Esophagus muscularis mucosa (tissue), 4 donors: ENCODE results near the gene RERE. TPM values are rescaled to one million over a fixed set of nuclear protein-coding genes. Genes with fewer than 3 reads are reported as not detected.

Experiments used
- DNase-seq: peaks from one replicate; pipeline ENCODE4 v3.0.0-alpha.2; 2017; ENCODE audit errors: extremely low spot score
- H3K27ac ChIP-seq, 4 donors: fragments of 200-600 bp; sonication (generic); replicated peaks in 1 of 4; 1 replicate in 3 of 4; 2 replicates in 1 of 4; pipeline ENCODE4 v1.5.1; 2016 to 2019; ENCODE audit warnings: mild to moderate bottlenecking in 1 of 4
- H3K27me3 ChIP-seq, 4 donors: fragments of 200-600 bp; sonication (generic); one replicate each; pipeline versions ENCODE4 v1.5.1 to v1.6.0; 2016 to 2019
- H3K36me3 ChIP-seq, 4 donors: fragments of 200-600 bp; sonication (generic); one replicate each; pipeline ENCODE4 v1.5.1; 2016 to 2019
- H3K4me1 ChIP-seq, 4 donors: fragments of 200-600 bp; sonication (generic); one replicate each; pipeline ENCODE4 v1.5.1; 2016 to 2019
- H3K4me3 ChIP-seq, 4 donors: fragments of 200-600 bp; sonication (generic); 1 replicate in 2 of 4; 2 replicates in 2 of 4; pipeline ENCODE4 v1.5.1; 2016 to 2019; ENCODE audit warnings: mild to moderate bottlenecking in 4 of 4, moderate library complexity in 1 of 4
- H3K9me3 ChIP-seq, 4 donors: fragments of 200-600 bp; sonication (generic); 1 replicate in 3 of 4; 2 replicates in 1 of 4; pipeline ENCODE4 v1.5.1; 2016 to 2019
- EP300 ChIP-seq: sonication (generic); formaldehyde crosslinking; IDR thresholded peaks from one replicate; pipeline ENCODE4 v1.6.1; 2017; ENCODE audit warnings: antibody characterized with exemption
- POLR2A ChIP-seq: fragments of 450-650 bp; IDR thresholded peaks from one replicate; pipeline ENCODE4 v1.6.1; 2017; ENCODE audit warnings: antibody characterized with exemption, moderate library complexity, mild to moderate bottlenecking, low read depth
- POLR2AphosphoS5 ChIP-seq, 2 donors: sonication (generic); formaldehyde crosslinking; IDR thresholded peaks; one replicate each; pipeline ENCODE4 v1.6.1; 2017; ENCODE audit warnings: antibody characterized with exemption in 2 of 2
- WGBS: methylation state at CpG from one replicate; pipeline ENCODE4 v1.1.5; 2018; 5-methylcytosine and 5-hydroxymethylcytosine counted together
- intact Hi-C: fragments of 100-400 bp; cut with DNase I; formaldehyde crosslinking; loops from one replicate; pipeline ENCODE4 v1.15.1; 2023
- total RNA-seq, 4 donors: library from RNA; depleted of rRNA; stranded (reverse); fragments of >200 nt; gene quantifications; one replicate each; pipeline versions ENCODE4 v1.1.0 to v1.2.1, GENCODE V29; 2016
- TF ChIP-seq, protein P1 (sequence below), 3 experiments: fragments of 200-600 bp in 2 of 3; fragments of 450-650 bp in 1 of 3; sonication (generic) in 2 of 3; IDR thresholded peaks; one replicate each; pipeline ENCODE4 v1.5.1; 2017 to 2019; ENCODE audit warnings: antibody characterized with exemption in 3 of 3, mild to moderate bottlenecking in 2 of 3, moderate library complexity in 1 of 3

The RERE gene
- total RNA-seq, 4 donors from 2014 or later, result 133 to 212 (median 168) TPM

DNA sequence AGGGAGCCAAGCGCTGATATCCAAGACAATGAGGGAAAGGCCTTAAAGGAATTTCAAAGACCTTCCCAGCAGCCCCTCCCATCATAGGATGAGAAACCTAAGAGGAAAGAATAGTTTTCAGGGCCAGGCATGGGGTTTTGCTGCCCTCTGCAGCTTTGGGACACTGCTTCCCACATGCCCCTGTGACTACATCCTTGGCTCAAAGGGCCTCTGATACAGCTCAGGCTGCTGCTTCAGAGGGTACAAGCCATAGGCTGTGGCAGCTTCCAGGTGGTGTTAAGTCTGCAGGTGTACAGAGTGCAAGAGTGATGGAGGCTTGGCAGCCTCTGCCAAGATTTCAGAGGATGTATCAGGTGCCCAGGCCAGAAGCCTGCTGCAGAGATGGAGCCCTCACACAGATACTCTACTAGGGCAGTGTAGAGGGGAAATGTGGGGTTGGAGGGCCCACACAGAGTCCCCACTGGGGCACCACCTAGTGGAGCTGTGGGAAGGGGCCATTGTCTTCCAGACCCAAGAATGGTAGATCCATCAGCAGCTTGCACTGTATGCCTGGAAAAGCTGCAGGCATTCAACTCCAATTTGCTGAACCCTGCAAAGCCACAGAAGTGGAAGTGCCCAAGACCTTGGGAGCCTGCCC lies 373.8 kb downstream of the RERE start:
- Histone ChIP-seq H3K36me3 (peaks cover 0 to 5% (median 0%) of the 10 kb centered on the region in 4 donors), H3K27ac (no peak overlapping the region), H3K27me3 (no peaks in the 10 kb centered on the region), H3K4me1 (peaks cover 19 to 40% (median 32%) of the 10 kb centered on the region in 4 donors), H3K4me3 (no peak overlapping the region), H3K9me3 (no peaks in the 10 kb centered on the region)
- intact Hi-C loops, result loop anchor here (10.0 kb wide), 1 partner anchor 469 kb away; no protein-coding TSS in a partner anchor
- WGBS, result 88% methylated on average over 1 of the region's 1 CpG
- no peak for DNase-seq
- TF ChIP-seq POLR2AphosphoS5 (IDR thresholded peaks at IDR 0.05), result no peak
- no peak for TF ChIP-seq POLR2A
- TF ChIP-seq, protein P1, sequence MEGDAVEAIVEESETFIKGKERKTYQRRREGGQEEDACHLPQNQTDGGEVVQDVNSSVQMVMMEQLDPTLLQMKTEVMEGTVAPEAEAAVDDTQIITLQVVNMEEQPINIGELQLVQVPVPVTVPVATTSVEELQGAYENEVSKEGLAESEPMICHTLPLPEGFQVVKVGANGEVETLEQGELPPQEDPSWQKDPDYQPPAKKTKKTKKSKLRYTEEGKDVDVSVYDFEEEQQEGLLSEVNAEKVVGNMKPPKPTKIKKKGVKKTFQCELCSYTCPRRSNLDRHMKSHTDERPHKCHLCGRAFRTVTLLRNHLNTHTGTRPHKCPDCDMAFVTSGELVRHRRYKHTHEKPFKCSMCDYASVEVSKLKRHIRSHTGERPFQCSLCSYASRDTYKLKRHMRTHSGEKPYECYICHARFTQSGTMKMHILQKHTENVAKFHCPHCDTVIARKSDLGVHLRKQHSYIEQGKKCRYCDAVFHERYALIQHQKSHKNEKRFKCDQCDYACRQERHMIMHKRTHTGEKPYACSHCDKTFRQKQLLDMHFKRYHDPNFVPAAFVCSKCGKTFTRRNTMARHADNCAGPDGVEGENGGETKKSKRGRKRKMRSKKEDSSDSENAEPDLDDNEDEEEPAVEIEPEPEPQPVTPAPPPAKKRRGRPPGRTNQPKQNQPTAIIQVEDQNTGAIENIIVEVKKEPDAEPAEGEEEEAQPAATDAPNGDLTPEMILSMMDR (IDR thresholded peaks at IDR 0.05), result peak in 1 of 3 experiments; percentile 19
- TF ChIP-seq EP300, result no peak

DNA sequence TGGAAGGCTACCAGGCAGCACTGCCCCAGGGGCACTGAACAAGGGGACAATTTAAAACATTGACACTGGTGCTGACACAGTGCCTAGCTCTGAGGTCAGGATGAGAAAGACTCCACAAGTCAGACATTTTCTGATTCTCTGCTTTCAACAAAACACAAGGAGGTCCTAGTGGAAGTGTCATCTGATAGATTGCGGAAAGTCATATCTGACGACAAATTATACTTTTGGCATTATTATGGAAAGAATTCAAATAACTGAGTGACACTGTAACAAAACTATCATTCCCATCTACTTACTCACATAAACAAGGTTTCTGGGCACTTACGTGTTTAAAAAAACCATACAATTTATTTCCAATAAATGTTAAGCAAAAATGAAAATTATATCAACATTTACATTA lies 376.0 kb downstream of the RERE start:
- WGBS, result 42% methylated on average over 3 of the region's 3 CpGs
- DNase-seq, result no peak

DNA sequence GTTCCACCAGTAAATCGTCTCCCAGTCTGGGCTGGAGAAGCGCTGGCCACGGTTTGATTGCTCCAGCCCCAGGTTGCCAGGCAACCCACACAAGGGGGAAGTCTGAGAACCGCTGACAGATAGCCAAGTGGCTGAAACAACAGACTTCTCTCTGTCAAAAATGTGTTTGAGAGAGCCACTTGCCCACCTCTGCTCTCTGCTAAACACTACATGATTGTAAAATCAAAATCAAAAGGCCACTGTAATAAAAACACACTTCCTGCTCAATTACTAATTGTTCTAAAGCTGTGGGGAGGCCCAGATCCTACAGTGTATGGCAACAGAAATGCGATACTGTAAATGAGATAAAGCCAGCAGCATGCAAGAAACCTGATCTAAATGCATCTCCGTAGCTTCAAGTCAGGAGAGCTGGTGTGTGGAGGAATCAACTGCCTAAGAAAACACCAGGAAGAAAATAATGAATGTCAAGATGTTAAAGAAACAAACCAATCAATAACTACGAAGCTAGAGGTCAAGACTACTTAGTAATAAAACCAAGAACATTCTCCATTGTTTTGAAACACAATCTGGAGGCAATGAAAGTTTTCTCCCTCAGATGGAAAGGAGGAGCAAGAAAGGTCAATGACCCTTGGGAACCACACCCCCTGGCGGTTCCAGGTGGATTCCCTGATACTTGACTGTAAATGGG lies 378.3 kb downstream of the RERE start:
- Histone ChIP-seq H3K27me3 (no peaks in the 10 kb centered on the region), H3K9me3 (no peaks in the 10 kb centered on the region), H3K27ac (peak overlapping the region; percentile 42 to 76 (median 60)), H3K36me3 (no peaks in the 10 kb centered on the region), H3K4me3 (no peak overlapping the region), H3K4me1 (peaks cover 34 to 54% (median 48%) of the 10 kb centered on the region in 4 donors)
- WGBS, result 19% methylated on average over 8 of the region's 8 CpGs
- TF ChIP-seq POLR2A, result no peak
- no peak for TF ChIP-seq POLR2AphosphoS5 (IDR thresholded peaks at IDR 0.05)
- TF ChIP-seq EP300, result no peak
- TF ChIP-seq, protein P1 (IDR thresholded peaks at IDR 0.05), result peak in 1 of 3 experiments; percentile 12
- DNase-seq, result peak; percentile 95
- intact Hi-C loops, result no loop called here

More for the DNA sequence above, 376.0 kb downstream of the RERE start:
- H3K4me1 ChIP-seq, result peaks cover 29 to 43% (median 40%) of the 10 kb centered on the region in 4 donors
- TF ChIP-seq EP300, result no peak
- TF ChIP-seq POLR2A, result no peak
- TF ChIP-seq POLR2AphosphoS5 (IDR thresholded peaks at IDR 0.05), result no peak
- TF ChIP-seq, protein P1 (IDR thresholded peaks at IDR 0.05), result no peak
- intact Hi-C loops, result loop anchor here (10.0 kb wide), 1 partner anchor 467 kb away; no protein-coding TSS in a partner anchor
- no peak overlapping the region for H3K4me3 ChIP-seq
- peak overlapping the region; percentile 50 to 76 (median 58) for H3K27ac ChIP-seq
- H3K27me3 ChIP-seq, result no peaks in the 10 kb centered on the region
- no peaks in the 10 kb centered on the region for H3K9me3 ChIP-seq
- no peaks in the 10 kb centered on the region for H3K36me3 ChIP-seq

DNA sequence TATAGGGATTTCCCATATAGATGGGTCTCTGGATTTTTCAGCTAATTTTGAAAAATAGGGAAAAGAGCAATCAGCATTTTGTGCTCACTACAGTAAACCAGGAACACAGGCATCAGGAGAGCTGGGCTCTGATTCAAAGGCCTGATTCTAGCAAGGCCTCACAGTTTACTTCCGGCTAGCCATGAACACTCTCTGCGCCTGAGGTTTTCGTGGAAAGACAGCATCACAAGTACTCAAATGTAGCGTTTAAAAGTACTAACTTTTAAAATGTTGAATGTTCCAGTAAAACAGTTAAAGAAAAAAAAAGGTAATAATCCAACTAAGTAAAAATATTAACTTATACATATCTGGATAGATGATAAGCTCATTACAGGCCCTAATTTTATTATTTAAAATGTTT lies 379.0 kb downstream of the RERE start:
- no peaks in the 10 kb centered on the region for H3K27me3 ChIP-seq
- H3K9me3 ChIP-seq, result no peaks in the 10 kb centered on the region
- H3K27ac ChIP-seq, result peak overlapping the region; percentile 42 to 76 (median 60)
- TF ChIP-seq, protein P1 (IDR thresholded peaks at IDR 0.05), result no peak
- H3K36me3 ChIP-seq, result no peaks in the 10 kb centered on the region
- no peak for DNase-seq
- intact Hi-C loops, result no loop called here
- peaks cover 34 to 54% (median 48%) of the 10 kb centered on the region in 4 donors for H3K4me1 ChIP-seq
- H3K4me3 ChIP-seq, result no peak overlapping the region
- WGBS, result 46% methylated on average over 4 of the region's 4 CpGs
